ENCODE results near the gene RGS9.

Gene RGS9

GRCh38 chr17:65207448-65207847 is 70.3 kb downstream of the RGS9 start:
- DNase-seq (ENCODE audit: low read depth in 2 of 2), result peak in 1 of 2 donors; percentile 32

- DNase-seq (ENCODE audit: low read depth in 2 of 2), result no peak
These were observed 71.5 kb downstream of the RGS9 start for GRCh38 chr17:65208717-65209116.

GRCh38 chr17:65218261-65218660 is 81.1 kb downstream of the RGS9 start:
- no peak for DNase-seq (ENCODE audit: low read depth in 2 of 2)

- no peak for DNase-seq (ENCODE audit: low read depth in 2 of 2)
These were observed 82.0 kb downstream of the RGS9 start for GRCh38 chr17:65219124-65219523.

- no peak for DNase-seq (ENCODE audit: low read depth in 2 of 2)
These were observed 82.5 kb downstream of the RGS9 start for GRCh38 chr17:65219707-65220106.

GRCh38 chr17:65220732-65221131 is 83.6 kb downstream of the RGS9 start:
- no peak for DNase-seq (ENCODE audit: low read depth in 2 of 2)

GRCh38 chr17:65222214-65222738 is 85.1 kb downstream of the RGS9 start:
- DNase-seq (ENCODE audit: low read depth in 2 of 2), result no peak

- DNase-seq (ENCODE audit: low read depth in 2 of 2), result no peak
These were observed 87.9 kb downstream of the RGS9 start for GRCh38 chr17:65225061-65225460.

- no peak for DNase-seq (ENCODE audit: low read depth in 2 of 2)
These were observed 89.1 kb downstream of the RGS9 start for GRCh38 chr17:65226227-65226626.

GRCh38 chr17:65227637-65228036 is 90.5 kb downstream of the RGS9 start:
- no peak for DNase-seq (ENCODE audit: low read depth in 2 of 2)

GRCh38 chr17:65228287-65228686 is 91.1 kb downstream of the RGS9 start:
- no peak for DNase-seq (ENCODE audit: low read depth in 2 of 2)

- peak; percentile 11 to 55 for DNase-seq (ENCODE audit: low read depth in 2 of 2)
These were observed 91.8 kb downstream of the RGS9 start for GRCh38 chr17:65228734-65229620.

GRCh38 chr17:65229621-65229995 is 92.4 kb downstream of the RGS9 start:
- no peak for DNase-seq (ENCODE audit: low read depth in 2 of 2)

- no peak for DNase-seq (ENCODE audit: low read depth in 2 of 2)
These were observed 92.9 kb downstream of the RGS9 start for GRCh38 chr17:65230040-65230439.

- no peak for DNase-seq (ENCODE audit: low read depth in 2 of 2)
These were observed 93.9 kb downstream of the RGS9 start for GRCh38 chr17:65231086-65231485.

- DNase-seq (ENCODE audit: low read depth in 2 of 2), result peak; percentile 29 to 54
These were observed 94.6 kb downstream of the RGS9 start for GRCh38 chr17:65231662-65232335.

GRCh38 chr17:65235284-65235683 is 98.1 kb downstream of the RGS9 start:
- DNase-seq (ENCODE audit: low read depth in 2 of 2), result no peak

- no peak for DNase-seq (ENCODE audit: low read depth in 2 of 2)
These were observed 99.2 kb downstream of the RGS9 start for GRCh38 chr17:65236321-65236720.

GRCh38 chr17:65243838-65244625 is 106.9 kb downstream of the RGS9 start:
- no peak for DNase-seq (ENCODE audit: low read depth in 2 of 2)

GRCh38 chr17:65246252-65246651 is 109.1 kb downstream of the RGS9 start:
- DNase-seq (ENCODE audit: low read depth in 2 of 2), result no peak

- DNase-seq (ENCODE audit: low read depth in 2 of 2), result no peak
These were observed 112.6 kb downstream of the RGS9 start for GRCh38 chr17:65249774-65250173.

- DNase-seq (ENCODE audit: low read depth in 2 of 2), result no peak
These were observed 117.0 kb downstream of the RGS9 start for GRCh38 chr17:65254166-65254565.
